ENCODE data around the gene APOB. TPM values are rescaled to one million over a fixed set of nuclear protein-coding genes. Genes with fewer than 3 reads are reported as not detected.

APOB gene, protein sequence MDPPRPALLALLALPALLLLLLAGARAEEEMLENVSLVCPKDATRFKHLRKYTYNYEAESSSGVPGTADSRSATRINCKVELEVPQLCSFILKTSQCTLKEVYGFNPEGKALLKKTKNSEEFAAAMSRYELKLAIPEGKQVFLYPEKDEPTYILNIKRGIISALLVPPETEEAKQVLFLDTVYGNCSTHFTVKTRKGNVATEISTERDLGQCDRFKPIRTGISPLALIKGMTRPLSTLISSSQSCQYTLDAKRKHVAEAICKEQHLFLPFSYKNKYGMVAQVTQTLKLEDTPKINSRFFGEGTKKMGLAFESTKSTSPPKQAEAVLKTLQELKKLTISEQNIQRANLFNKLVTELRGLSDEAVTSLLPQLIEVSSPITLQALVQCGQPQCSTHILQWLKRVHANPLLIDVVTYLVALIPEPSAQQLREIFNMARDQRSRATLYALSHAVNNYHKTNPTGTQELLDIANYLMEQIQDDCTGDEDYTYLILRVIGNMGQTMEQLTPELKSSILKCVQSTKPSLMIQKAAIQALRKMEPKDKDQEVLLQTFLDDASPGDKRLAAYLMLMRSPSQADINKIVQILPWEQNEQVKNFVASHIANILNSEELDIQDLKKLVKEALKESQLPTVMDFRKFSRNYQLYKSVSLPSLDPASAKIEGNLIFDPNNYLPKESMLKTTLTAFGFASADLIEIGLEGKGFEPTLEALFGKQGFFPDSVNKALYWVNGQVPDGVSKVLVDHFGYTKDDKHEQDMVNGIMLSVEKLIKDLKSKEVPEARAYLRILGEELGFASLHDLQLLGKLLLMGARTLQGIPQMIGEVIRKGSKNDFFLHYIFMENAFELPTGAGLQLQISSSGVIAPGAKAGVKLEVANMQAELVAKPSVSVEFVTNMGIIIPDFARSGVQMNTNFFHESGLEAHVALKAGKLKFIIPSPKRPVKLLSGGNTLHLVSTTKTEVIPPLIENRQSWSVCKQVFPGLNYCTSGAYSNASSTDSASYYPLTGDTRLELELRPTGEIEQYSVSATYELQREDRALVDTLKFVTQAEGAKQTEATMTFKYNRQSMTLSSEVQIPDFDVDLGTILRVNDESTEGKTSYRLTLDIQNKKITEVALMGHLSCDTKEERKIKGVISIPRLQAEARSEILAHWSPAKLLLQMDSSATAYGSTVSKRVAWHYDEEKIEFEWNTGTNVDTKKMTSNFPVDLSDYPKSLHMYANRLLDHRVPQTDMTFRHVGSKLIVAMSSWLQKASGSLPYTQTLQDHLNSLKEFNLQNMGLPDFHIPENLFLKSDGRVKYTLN (N-terminal part only)
- not detected for total RNA-seq

DNA sequence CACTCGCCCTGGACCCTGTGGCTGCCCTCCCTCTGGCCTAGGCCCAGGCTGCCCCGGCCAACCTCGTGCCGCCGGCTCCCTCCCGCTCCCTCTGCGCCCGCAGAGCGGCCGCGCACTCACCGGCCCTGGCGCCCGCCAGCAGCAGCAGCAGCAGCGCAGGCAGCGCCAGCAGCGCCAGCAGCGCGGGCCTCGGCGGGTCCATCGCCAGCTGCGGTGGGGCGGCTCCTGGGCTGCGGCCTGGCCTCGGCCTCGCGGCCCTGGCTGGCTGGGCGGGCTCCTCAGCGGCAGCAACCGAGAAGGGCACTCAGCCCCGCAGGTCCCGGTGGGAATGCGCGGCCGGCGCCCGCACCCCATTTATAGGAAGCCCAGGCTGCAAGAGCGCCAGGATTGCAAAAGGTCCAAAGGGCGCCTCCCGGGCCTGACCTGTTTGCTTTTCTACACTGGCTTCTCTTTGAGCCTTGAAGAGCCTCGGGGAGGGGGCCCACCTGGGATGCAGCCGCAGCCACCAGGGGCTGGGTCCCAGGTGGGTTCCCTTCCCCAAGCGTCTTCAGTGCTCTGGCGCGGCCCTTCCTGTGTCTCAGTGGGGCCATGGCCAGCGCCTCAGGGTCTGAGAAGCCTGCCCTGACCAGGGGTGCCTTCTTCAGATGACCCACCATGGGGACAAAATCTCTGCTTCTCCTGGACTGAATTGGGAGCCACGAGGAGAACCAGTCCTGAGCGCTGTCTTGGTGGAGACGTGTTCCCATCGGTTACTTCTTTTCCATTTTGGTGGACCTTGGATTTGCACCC is at the start of gene APOB:
Gene APOB, minus strand, starts transcription at position 330 of the 789 bp plus-strand sequence. Its CDS starts 128 bp downstream, at position 202.
- TF ChIP-seq, protein P1, sequence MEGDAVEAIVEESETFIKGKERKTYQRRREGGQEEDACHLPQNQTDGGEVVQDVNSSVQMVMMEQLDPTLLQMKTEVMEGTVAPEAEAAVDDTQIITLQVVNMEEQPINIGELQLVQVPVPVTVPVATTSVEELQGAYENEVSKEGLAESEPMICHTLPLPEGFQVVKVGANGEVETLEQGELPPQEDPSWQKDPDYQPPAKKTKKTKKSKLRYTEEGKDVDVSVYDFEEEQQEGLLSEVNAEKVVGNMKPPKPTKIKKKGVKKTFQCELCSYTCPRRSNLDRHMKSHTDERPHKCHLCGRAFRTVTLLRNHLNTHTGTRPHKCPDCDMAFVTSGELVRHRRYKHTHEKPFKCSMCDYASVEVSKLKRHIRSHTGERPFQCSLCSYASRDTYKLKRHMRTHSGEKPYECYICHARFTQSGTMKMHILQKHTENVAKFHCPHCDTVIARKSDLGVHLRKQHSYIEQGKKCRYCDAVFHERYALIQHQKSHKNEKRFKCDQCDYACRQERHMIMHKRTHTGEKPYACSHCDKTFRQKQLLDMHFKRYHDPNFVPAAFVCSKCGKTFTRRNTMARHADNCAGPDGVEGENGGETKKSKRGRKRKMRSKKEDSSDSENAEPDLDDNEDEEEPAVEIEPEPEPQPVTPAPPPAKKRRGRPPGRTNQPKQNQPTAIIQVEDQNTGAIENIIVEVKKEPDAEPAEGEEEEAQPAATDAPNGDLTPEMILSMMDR (IDR thresholded peaks at IDR 0.05), result no peak
- POLR2A ChIA-PET, result no interaction called here
- Mint-ChIP-seq H3K36me3 (ENCODE audit: low read depth) (no peaks in the 10 kb centered on the region), H3K27me3 (peaks cover 14% of the 10 kb centered on the region), H3K27ac (no peak within 1 kb of the TSS), H3K9me3 (no peaks in the 10 kb centered on the region), H3K4me1 (ENCODE audit: low read depth) (peaks cover 3% of the 10 kb centered on the region), H3K4me3 (no peak within 1 kb of the TSS)
- DNase-seq, result no peak
- intact Hi-C loops (cut with micrococcal nuclease), result loop anchor here (2.0 kb wide), 1 partner anchor 77 kb away; no protein-coding TSS in a partner anchor
- CTCF ChIA-PET, result interaction anchor here (1.0 to 1.9 kb wide), 7 partner anchors 10 to 227 kb away, joined by 3 to 8 read pairs (median 4); no protein-coding TSS in a partner anchor
- no peak for ATAC-seq

DNA sequence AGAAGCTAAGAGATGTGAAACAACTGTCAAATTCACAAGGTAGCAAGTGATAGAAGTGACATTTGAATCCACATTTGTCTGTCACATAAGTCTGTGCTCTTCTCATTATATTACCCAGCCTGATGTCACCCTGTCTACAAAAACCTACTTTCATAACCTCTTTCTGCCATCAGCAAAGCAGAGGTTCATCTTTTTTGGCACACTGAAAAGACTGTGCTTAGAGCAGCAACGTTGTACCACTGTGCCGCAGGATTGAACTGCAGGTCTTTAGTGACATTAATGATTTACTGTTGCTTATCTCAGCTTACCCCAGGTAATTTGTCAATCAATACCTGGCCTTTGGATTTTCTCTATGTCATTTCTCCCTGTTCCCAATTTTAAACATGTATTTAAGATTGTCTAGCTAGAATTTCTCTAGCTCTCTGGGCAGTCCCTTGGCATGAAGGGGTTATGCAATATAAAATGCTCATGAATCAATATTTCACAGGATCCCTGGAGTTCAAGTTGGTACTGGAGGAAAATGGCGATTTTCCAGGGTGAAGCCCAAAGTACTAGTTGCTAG is 48.5 kb upstream of the APOB start:
- Mint-ChIP-seq H3K9me3 (no peaks in the 10 kb centered on the region), H3K4me1 (ENCODE audit: low read depth) (no peaks in the 10 kb centered on the region), H3K27me3 (no peaks in the 10 kb centered on the region), H3K4me3 (no peak overlapping the region), H3K27ac (no peak overlapping the region), H3K36me3 (ENCODE audit: low read depth) (no peaks in the 10 kb centered on the region)
- TF ChIP-seq, protein P1 (IDR thresholded peaks at IDR 0.05), result no peak
- CTCF ChIA-PET, result no interaction called here
- POLR2A ChIA-PET, result no interaction called here
- DNase-seq, result no peak
- ATAC-seq, result no peak
- intact Hi-C loops (cut with micrococcal nuclease), result no loop called here

DNA sequence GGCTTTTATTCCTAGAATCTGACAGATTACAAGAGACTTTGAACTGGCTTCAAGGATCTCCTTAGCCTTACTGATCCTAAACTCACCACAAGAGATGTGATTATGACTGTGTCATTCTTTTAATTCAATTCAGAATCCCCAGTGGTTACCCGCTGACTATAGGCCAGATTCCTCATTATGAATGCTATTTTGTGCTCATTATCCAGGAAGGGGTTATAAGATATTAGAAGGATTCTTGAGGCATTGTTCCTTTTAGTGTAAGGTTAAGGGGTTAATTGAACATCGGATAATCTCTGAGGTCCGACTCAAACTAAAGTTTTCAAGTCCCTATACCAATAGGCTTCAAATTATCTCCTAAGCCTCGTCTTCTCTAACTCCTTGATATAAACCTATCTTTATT is 40.5 kb upstream of the APOB start:
- H3K27ac Mint-ChIP-seq, result no peak overlapping the region
- no peak overlapping the region for H3K4me3 Mint-ChIP-seq
- DNase-seq (no peak), ATAC-seq (no peak)
- H3K9me3 Mint-ChIP-seq, result no peaks in the 10 kb centered on the region
- no peaks in the 10 kb centered on the region for H3K36me3 Mint-ChIP-seq (ENCODE audit: low read depth)
- TF ChIP-seq, protein P1 (IDR thresholded peaks at IDR 0.05), result no peak
- no peaks in the 10 kb centered on the region for H3K27me3 Mint-ChIP-seq
- CTCF ChIA-PET, result no interaction called here
- no peaks in the 10 kb centered on the region for H3K4me1 Mint-ChIP-seq (ENCODE audit: low read depth)
- intact Hi-C loops (cut with micrococcal nuclease), result no loop called here
- POLR2A ChIA-PET, result no interaction called here

DNA sequence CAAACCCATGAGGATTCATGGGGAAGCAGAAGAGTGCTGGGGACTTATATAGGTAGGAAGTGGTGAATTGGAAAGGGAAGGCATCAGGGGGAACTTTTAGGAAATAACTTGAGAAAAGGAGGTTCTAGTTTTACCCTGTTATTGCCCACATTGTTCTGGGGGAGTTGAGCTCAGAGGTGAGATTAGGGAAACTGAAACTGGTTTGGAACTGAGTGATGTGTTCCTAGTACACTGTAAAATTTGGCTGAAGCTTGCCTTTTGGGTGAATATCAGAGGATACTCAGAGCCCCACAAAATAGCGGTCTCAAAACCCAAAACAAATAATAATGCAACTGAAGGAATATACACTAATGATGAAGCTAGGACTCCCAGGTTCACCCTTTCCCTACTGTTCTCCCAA is 39.6 kb upstream of the APOB start:
- no peaks in the 10 kb centered on the region for H3K36me3 Mint-ChIP-seq (ENCODE audit: low read depth)
- no peaks in the 10 kb centered on the region for H3K27me3 Mint-ChIP-seq
- intact Hi-C loops (cut with micrococcal nuclease), result no loop called here
- no peak overlapping the region for H3K27ac Mint-ChIP-seq
- H3K4me1 Mint-ChIP-seq (ENCODE audit: low read depth), result no peaks in the 10 kb centered on the region
- ChIA-PET CTCF (no interaction called here), POLR2A (no interaction called here)
- DNase-seq, result no peak
- peaks cover under 1% of the 10 kb centered on the region for H3K9me3 Mint-ChIP-seq
- TF ChIP-seq, protein P1 (IDR thresholded peaks at IDR 0.05), result no peak
- ATAC-seq, result no peak
- no peak overlapping the region for H3K4me3 Mint-ChIP-seq
